Measurements from ENCODE around the gene CNTN4. TPM values are rescaled to one million over a fixed set of nuclear protein-coding genes. Genes with fewer than 3 reads are reported as not detected.

CNTN4 gene
- total and polyA plus RNA-seq, 2 of the 8 experiments (the other 6 are each of a cell fraction or from before 2014, with no cell fraction given), result 0.41 to 2.2 TPM

DNA sequence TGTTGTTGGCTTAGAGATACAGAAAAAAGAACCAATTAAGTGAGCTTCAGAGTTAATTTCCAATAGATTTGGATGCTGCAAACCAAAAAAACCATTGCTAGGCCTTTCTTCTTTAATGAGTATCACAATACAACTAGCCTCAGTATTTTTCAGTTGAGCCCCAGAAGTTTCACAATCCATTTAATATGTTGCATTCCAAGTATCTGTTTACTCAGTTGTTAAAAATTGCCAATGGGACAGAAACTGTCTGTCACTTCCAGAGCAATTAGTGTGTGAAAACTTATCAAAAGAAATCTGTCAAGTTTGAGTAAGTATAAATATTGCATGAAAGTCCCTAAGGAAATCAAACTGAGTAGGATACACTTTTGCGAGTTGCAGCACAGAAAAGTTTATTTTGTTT lies 763.7 kb downstream of the CNTN4 start (continued):
- TF ChIP-seq, protein P1, sequence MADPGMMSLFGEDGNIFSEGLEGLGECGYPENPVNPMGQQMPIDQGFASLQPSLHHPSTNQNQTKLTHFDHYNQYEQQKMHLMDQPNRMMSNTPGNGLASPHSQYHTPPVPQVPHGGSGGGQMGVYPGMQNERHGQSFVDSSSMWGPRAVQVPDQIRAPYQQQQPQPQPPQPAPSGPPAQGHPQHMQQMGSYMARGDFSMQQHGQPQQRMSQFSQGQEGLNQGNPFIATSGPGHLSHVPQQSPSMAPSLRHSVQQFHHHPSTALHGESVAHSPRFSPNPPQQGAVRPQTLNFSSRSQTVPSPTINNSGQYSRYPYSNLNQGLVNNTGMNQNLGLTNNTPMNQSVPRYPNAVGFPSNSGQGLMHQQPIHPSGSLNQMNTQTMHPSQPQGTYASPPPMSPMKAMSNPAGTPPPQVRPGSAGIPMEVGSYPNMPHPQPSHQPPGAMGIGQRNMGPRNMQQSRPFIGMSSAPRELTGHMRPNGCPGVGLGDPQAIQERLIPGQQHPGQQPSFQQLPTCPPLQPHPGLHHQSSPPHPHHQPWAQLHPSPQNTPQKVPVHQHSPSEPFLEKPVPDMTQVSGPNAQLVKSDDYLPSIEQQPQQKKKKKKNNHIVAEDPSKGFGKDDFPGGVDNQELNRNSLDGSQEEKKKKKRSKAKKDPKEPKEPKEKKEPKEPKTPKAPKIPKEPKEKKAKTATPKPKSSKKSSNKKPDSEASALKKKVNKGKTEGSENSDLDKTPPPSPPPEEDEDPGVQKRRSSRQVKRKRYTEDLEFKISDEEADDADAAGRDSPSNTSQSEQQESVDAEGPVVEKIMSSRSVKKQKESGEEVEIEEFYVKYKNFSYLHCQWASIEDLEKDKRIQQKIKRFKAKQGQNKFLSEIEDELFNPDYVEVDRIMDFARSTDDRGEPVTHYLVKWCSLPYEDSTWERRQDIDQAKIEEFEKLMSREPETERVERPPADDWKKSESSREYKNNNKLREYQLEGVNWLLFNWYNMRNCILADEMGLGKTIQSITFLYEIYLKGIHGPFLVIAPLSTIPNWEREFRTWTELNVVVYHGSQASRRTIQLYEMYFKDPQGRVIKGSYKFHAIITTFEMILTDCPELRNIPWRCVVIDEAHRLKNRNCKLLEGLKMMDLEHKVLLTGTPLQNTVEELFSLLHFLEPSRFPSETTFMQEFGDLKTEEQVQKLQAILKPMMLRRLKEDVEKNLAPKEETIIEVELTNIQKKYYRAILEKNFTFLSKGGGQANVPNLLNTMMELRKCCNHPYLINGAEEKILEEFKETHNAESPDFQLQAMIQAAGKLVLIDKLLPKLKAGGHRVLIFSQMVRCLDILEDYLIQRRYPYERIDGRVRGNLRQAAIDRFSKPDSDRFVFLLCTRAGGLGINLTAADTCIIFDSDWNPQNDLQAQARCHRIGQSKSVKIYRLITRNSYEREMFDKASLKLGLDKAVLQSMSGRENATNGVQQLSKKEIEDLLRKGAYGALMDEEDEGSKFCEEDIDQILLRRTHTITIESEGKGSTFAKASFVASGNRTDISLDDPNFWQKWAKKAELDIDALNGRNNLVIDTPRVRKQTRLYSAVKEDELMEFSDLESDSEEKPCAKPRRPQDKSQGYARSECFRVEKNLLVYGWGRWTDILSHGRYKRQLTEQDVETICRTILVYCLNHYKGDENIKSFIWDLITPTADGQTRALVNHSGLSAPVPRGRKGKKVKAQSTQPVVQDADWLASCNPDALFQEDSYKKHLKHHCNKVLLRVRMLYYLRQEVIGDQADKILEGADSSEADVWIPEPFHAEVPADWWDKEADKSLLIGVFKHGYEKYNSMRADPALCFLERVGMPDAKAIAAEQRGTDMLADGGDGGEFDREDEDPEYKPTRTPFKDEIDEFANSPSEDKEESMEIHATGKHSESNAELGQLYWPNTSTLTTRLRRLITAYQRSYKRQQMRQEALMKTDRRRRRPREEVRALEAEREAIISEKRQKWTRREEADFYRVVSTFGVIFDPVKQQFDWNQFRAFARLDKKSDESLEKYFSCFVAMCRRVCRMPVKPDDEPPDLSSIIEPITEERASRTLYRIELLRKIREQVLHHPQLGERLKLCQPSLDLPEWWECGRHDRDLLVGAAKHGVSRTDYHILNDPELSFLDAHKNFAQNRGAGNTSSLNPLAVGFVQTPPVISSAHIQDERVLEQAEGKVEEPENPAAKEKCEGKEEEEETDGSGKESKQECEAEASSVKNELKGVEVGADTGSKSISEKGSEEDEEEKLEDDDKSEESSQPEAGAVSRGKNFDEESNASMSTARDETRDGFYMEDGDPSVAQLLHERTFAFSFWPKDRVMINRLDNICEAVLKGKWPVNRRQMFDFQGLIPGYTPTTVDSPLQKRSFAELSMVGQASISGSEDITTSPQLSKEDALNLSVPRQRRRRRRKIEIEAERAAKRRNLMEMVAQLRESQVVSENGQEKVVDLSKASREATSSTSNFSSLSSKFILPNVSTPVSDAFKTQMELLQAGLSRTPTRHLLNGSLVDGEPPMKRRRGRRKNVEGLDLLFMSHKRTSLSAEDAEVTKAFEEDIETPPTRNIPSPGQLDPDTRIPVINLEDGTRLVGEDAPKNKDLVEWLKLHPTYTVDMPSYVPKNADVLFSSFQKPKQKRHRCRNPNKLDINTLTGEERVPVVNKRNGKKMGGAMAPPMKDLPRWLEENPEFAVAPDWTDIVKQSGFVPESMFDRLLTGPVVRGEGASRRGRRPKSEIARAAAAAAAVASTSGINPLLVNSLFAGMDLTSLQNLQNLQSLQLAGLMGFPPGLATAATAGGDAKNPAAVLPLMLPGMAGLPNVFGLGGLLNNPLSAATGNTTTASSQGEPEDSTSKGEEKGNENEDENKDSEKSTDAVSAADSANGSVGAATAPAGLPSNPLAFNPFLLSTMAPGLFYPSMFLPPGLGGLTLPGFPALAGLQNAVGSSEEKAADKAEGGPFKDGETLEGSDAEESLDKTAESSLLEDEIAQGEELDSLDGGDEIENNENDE (IDR thresholded peaks at IDR 0.05; ENCODE audit: insufficient replicate concordance, low read length), result no peak
- TF ChIP-seq SUZ12 (IDR thresholded peaks at IDR 0.05; ENCODE audit: low read length) (no peak), CREB1 (IDR thresholded peaks at IDR 0.05) (no peak), CBX5 (IDR thresholded peaks at IDR 0.05; ENCODE audit: low read depth, low read length) (no peak), TCF12 (IDR thresholded peaks at IDR 0.05; ENCODE audit: low read depth, low read length) (no peak), TAF7 (optimal IDR thresholded peaks at IDR 0.05; ENCODE audit: borderline replicate concordance, low read depth, low read length) (no peak), NRF1 (IDR thresholded peaks at IDR 0.05; ENCODE audit: low read depth, low read length) (no peak), TEAD4 (IDR thresholded peaks at IDR 0.05; ENCODE audit: low read depth, low read length) (no peak), BACH1 (IDR thresholded peaks at IDR 0.05; ENCODE audit: low read length) (no peak), GTF2F1 (IDR thresholded peaks at IDR 0.05; ENCODE audit: borderline replicate concordance, low read depth, low read length) (no peak), CHD1 (IDR thresholded peaks at IDR 0.05; ENCODE audit: low read depth, low read length) (no peak), ZNF274 (IDR thresholded peaks at IDR 0.05; ENCODE audit: borderline replicate concordance, extremely low read depth, low read length) (no peak)
- TF ChIP-seq, protein P2, sequence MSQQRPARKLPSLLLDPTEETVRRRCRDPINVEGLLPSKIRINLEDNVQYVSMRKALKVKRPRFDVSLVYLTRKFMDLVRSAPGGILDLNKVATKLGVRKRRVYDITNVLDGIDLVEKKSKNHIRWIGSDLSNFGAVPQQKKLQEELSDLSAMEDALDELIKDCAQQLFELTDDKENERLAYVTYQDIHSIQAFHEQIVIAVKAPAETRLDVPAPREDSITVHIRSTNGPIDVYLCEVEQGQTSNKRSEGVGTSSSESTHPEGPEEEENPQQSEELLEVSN (IDR thresholded peaks at IDR 0.05), result no peak
